Measurements from ENCODE around the gene RGPD8. TPM values are rescaled to one million over a fixed set of nuclear protein-coding genes. Genes with fewer than 3 reads are reported as not detected.

The RGPD8 gene
- total RNA-seq, 1 experiment from 2014 or later, result 0.81 TPM

GRCh38 chr2:112345030-112346027 lies 88.1 kb downstream of the RGPD8 start:
- in situ Hi-C loops (cut with HindIII; ENCODE audit: low pct_unique_long_range_greater_than_20kb, low sequenced_read_pairs), result no loop called here
- DNase-seq (ENCODE audit: low read depth), result no peak

- DNase-seq (ENCODE audit: low read depth), result no peak
- in situ Hi-C loops (cut with HindIII; ENCODE audit: low pct_unique_long_range_greater_than_20kb, low sequenced_read_pairs), result no loop called here
Observed at GRCh38 chr2:112343827-112344585, 89.4 kb downstream of the RGPD8 start.

GRCh38 chr2:112342067-112342550 lies 91.3 kb downstream of the RGPD8 start:
- DNase-seq (ENCODE audit: low read depth), result no peak
- in situ Hi-C loops (cut with HindIII; ENCODE audit: low pct_unique_long_range_greater_than_20kb, low sequenced_read_pairs), result no loop called here

- DNase-seq (ENCODE audit: low read depth), result no peak
- in situ Hi-C loops (cut with HindIII; ENCODE audit: low pct_unique_long_range_greater_than_20kb, low sequenced_read_pairs), result no loop called here
Observed at GRCh38 chr2:112340475-112341267, 92.8 kb downstream of the RGPD8 start.

GRCh38 chr2:112339986-112340385 lies 93.5 kb downstream of the RGPD8 start:
- in situ Hi-C loops (cut with HindIII; ENCODE audit: low pct_unique_long_range_greater_than_20kb, low sequenced_read_pairs), result loop anchor here (5.0 kb wide), 1 partner anchor 38 kb away; no protein-coding TSS in a partner anchor

GRCh38 chr2:112335600-112335999 lies 97.8 kb downstream of the RGPD8 start:
- in situ Hi-C loops (cut with HindIII; ENCODE audit: low pct_unique_long_range_greater_than_20kb, low sequenced_read_pairs), result loop anchor here (5.0 kb wide), 1 partner anchor 33 kb away; no protein-coding TSS in a partner anchor
- DNase-seq (ENCODE audit: low read depth), result no peak

More at GRCh38 chr2:112339986-112340385, 93.5 kb downstream of the RGPD8 start:
- no peak for DNase-seq (ENCODE audit: low read depth)

- DNase-seq (ENCODE audit: low read depth), result no peak
- in situ Hi-C loops (cut with HindIII; ENCODE audit: low pct_unique_long_range_greater_than_20kb, low sequenced_read_pairs), result no loop called here
Observed at GRCh38 chr2:112332123-112332696, 101.2 kb downstream of the RGPD8 start.

- in situ Hi-C loops (cut with HindIII; ENCODE audit: low pct_unique_long_range_greater_than_20kb, low sequenced_read_pairs), result no loop called here
- DNase-seq (ENCODE audit: low read depth), result no peak
Observed at GRCh38 chr2:112322919-112323318, 110.5 kb downstream of the RGPD8 start.

GRCh38 chr2:112321375-112322320 lies 111.8 kb downstream of the RGPD8 start:
- DNase-seq (ENCODE audit: low read depth), result no peak
- in situ Hi-C loops (cut with HindIII; ENCODE audit: low pct_unique_long_range_greater_than_20kb, low sequenced_read_pairs), result no loop called here

Other genes with a start within 250 kb of the RGPD8 start
- gene ZC3H8, start 178.6 kb downstream of the RGPD8 start, total RNA-seq (2014; rRNA removed; shearing (Covaris generic); ENCODE audit: low replicate concordance), result 4.0 and 6.3 TPM in 2 replicates
- gene ZC3H6, start 158.0 kb downstream of the RGPD8 start, total RNA-seq (2014; rRNA removed; shearing (Covaris generic); ENCODE audit: low replicate concordance), result 0.70 and 8.6 TPM in 2 replicates
- 14.3 and 26.9 TPM in 2 replicates for gene TTL, start 48.5 kb upstream of the RGPD8 start, total RNA-seq (2014; rRNA removed; shearing (Covaris generic); ENCODE audit: low replicate concordance)
- 19.3 and 20.9 TPM in 2 replicates for gene POLR1B, start 108.8 kb upstream of the RGPD8 start, total RNA-seq (2014; rRNA removed; shearing (Covaris generic); ENCODE audit: low replicate concordance)
- 26.0 and 36.0 TPM in 2 replicates for gene CHCHD5, start 151.0 kb upstream of the RGPD8 start, total RNA-seq (2014; rRNA removed; shearing (Covaris generic); ENCODE audit: low replicate concordance)
- 79.6 and 85.8 TPM in 2 replicates for gene SLC20A1, start 212.3 kb upstream of the RGPD8 start, total RNA-seq (2014; rRNA removed; shearing (Covaris generic); ENCODE audit: low replicate concordance)

All from Caki2 (cell line).